Trophoblast cell (in vitro differentiated cells and primary cell): ENCODE data around the gene CYB5B.

ENCODE experiments used
- DNase-seq, 2 donors: peaks; one replicate each; pipeline ENCODE4 v3.0.0-alpha.2; 2016
- H2AFZ ChIP-seq: 2 replicates; pipeline ENCODE4 v1.6.1; 2013; ENCODE audit warnings: low read length, moderate library complexity, mild to moderate bottlenecking; ENCODE audit not compliant: insufficient read depth, poor library complexity
- H2AK5ac ChIP-seq: 2 replicates; pipeline ENCODE4 v1.6.1; 2013; ENCODE audit warnings: mild to moderate bottlenecking, low read length
- H2BK120ac ChIP-seq: 2 replicates; pipeline ENCODE4 v1.6.1; 2013; ENCODE audit warnings: low read length, mild to moderate bottlenecking, moderate library complexity; ENCODE audit not compliant: insufficient read depth, poor library complexity
- H2BK12ac ChIP-seq: 2 replicates; pipeline ENCODE4 v1.6.1; 2013; ENCODE audit warnings: mild to moderate bottlenecking, low read length, moderate library complexity
- H2BK5ac ChIP-seq: 2 replicates; pipeline ENCODE4 v1.6.1; 2013; ENCODE audit warnings: low read length, low read depth, moderate library complexity, mild to moderate bottlenecking; ENCODE audit not compliant: poor library complexity
- H3K14ac ChIP-seq: 2 replicates; pipeline ENCODE4 v1.6.1; 2013; ENCODE audit warnings: mild to moderate bottlenecking, low read length
- H3K18ac ChIP-seq: 2 replicates; pipeline ENCODE4 v1.6.1; 2013; ENCODE audit warnings: mild to moderate bottlenecking, low read length
- H3K23ac ChIP-seq: 2 replicates; pipeline ENCODE4 v1.6.1; 2013; ENCODE audit warnings: low read length
- H3K27ac ChIP-seq: 2 replicates; pipeline ENCODE4 v1.5.1; 2013; ENCODE audit warnings: low read depth, mild to moderate bottlenecking, inconsistent platforms, low read length, moderate library complexity
- H3K27me3 ChIP-seq: 2 replicates; pipeline ENCODE4 v1.6.1; 2013; ENCODE audit warnings: inconsistent platforms, mild to moderate bottlenecking, low read length, moderate library complexity; ENCODE audit not compliant: insufficient read depth
- H3K36me3 ChIP-seq, 2 experiments: 1 replicate in 1 of 2; 2 replicates in 1 of 2; pipeline ENCODE4 v1.6.1; 2013; ENCODE audit warnings: low read length in 2 of 2, mild to moderate bottlenecking in 2 of 2, moderate library complexity in 1 of 2; ENCODE audit not compliant: insufficient read depth in 2 of 2, control insufficient read depth in 1 of 2
- H3K4ac ChIP-seq: 2 replicates; pipeline ENCODE4 v1.6.1; 2013; ENCODE audit warnings: low read depth, mild to moderate bottlenecking, low read length, moderate library complexity
- H3K4me1 ChIP-seq, 2 experiments: 1 replicate in 1 of 2; 2 replicates in 1 of 2; pipeline ENCODE4 v1.6.1; 2013; ENCODE audit warnings: low read length in 2 of 2, mild to moderate bottlenecking in 2 of 2, moderate library complexity in 1 of 2; ENCODE audit not compliant: insufficient read depth in 2 of 2, control insufficient read depth in 1 of 2
- H3K4me2 ChIP-seq: 2 replicates; pipeline ENCODE4 v1.6.1; 2013; ENCODE audit warnings: inconsistent platforms, mild to moderate bottlenecking, low read length, moderate library complexity
- H3K4me3 ChIP-seq: 2 replicates; pipeline ENCODE4 v1.5.1; 2013; ENCODE audit warnings: mild to moderate bottlenecking, low read depth, low read length, inconsistent platforms
- H3K79me1 ChIP-seq: one replicate; pipeline ENCODE4 v1.6.1; 2013; ENCODE audit warnings: low read length
- H3K79me2 ChIP-seq: 2 replicates; pipeline ENCODE4 v1.6.1; 2013; ENCODE audit warnings: low read length, mild to moderate bottlenecking; ENCODE audit not compliant: control insufficient read depth, insufficient read depth, poor library complexity
- H3K9ac ChIP-seq: 2 replicates; pipeline ENCODE4 v1.6.1; 2013; ENCODE audit warnings: mild to moderate bottlenecking, low read length
- H3K9me3 ChIP-seq: 2 replicates; pipeline ENCODE4 v1.6.1; 2013; ENCODE audit warnings: low read depth, mild to moderate bottlenecking, control low read depth, inconsistent platforms, low read length; ENCODE audit not compliant: insufficient read depth
- H4K12ac ChIP-seq: 2 replicates; pipeline ENCODE4 v1.6.1; 2013; ENCODE audit warnings: low read depth, mild to moderate bottlenecking, low read length, moderate library complexity
- H4K8ac ChIP-seq: 2 replicates; pipeline ENCODE4 v1.6.1; 2013; ENCODE audit warnings: low read depth, mild to moderate bottlenecking, low read length, moderate library complexity
- H4K91ac ChIP-seq: one replicate; pipeline ENCODE4 v1.6.1; 2013; ENCODE audit warnings: low read depth, mild to moderate bottlenecking, low read length, moderate library complexity
- WGBS: extraction: QIAGEN DNeasy Blood & Tissue Kit; methylation state at CpG from one replicate; pipeline ENCODE4 v1.1.7; 2013; ENCODE audit warnings: missing lambda C conversion rate; ENCODE audit not compliant: insufficient read length, insufficient coverage; ENCODE audit errors: extremely low coverage; 5-methylcytosine and 5-hydroxymethylcytosine counted together

The CYB5B gene

DNA sequence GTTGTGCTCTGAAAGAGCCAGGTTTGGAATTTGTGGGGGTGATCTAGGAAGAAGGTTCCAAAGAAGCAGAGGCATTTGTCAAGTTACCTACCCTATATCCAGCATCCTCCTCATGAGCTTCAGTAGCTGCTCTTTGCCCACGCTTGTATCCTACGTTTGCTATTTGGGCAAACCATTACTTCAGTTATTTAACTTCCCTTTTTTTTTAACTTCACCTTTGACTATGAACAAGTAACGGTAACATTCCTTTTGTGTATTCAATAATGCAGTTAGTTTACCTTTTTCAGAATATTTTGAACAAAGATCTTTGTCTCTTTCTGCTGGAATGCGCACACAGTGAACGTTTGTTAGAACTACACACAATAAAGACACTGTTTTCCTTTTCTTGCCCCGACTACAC is 41.5 kb downstream of the CYB5B start:
- no peak overlapping the region for H2AK5ac ChIP-seq
- H4K12ac ChIP-seq, result no peak overlapping the region
- peaks cover 1% of the 10 kb centered on the region for H3K79me1 ChIP-seq
- H2BK5ac ChIP-seq, result no peak overlapping the region
- H3K9me3 ChIP-seq, result no peaks in the 10 kb centered on the region
- no peak overlapping the region for H3K4ac ChIP-seq
- no peak overlapping the region for H2AFZ ChIP-seq
- H4K91ac ChIP-seq, result no peak overlapping the region
- no peak overlapping the region for H3K9ac ChIP-seq
- no peak overlapping the region for H3K4me2 ChIP-seq
- H3K36me3 ChIP-seq, result peaks cover 4 to 5% of the 10 kb centered on the region in 2 experiments
- H3K14ac ChIP-seq, result no peak overlapping the region
- H2BK120ac ChIP-seq, result no peak overlapping the region
- H3K27me3 ChIP-seq, result no peaks in the 10 kb centered on the region
- no peak overlapping the region for H4K8ac ChIP-seq
- no peaks in the 10 kb centered on the region for H3K79me2 ChIP-seq
- WGBS, result no CpG with 5 or more reads among the region's 6 CpGs
- no peak overlapping the region for H3K4me3 ChIP-seq
- H3K27ac ChIP-seq, result no peak overlapping the region
- no peak overlapping the region for H3K18ac ChIP-seq
- peaks cover 6 to 7% of the 10 kb centered on the region in 2 experiments for H3K4me1 ChIP-seq
- no peak overlapping the region for H3K23ac ChIP-seq
- H2BK12ac ChIP-seq, result no peak overlapping the region
- peak in 1 of 2 donors; percentile 55 for DNase-seq

DNA sequence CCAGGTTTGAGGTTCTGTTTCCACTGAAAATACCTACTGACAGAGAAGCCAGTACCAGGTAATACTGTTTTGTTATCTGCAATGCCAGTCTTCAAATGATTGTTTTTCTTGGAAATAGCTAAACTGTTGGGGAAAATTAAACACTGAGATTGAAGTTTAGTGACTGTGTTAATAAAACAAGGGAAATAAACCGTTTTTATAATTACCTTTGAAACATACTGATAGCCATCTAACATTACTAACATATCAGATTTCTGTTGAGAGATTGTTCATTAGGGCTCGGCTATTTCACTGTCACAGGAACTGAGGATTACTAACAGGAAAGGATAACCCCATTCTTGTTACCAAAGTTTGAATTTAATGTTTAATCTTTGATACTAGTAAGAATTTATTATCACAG is 42.1 kb downstream of the CYB5B start:
- H3K4me2 ChIP-seq, result no peak overlapping the region
- no peak overlapping the region for H4K91ac ChIP-seq
- no peak overlapping the region for H3K23ac ChIP-seq
- no peak overlapping the region for H4K8ac ChIP-seq
- H3K14ac ChIP-seq, result no peak overlapping the region
- WGBS, result no CpG with 5 or more reads among the region's 2 CpGs
- no peaks in the 10 kb centered on the region for H3K9me3 ChIP-seq
- H3K4me1 ChIP-seq, result peaks cover 6 to 7% of the 10 kb centered on the region in 2 experiments
- no peak overlapping the region for H2BK12ac ChIP-seq
- no peak overlapping the region for H3K27ac ChIP-seq
- H2AFZ ChIP-seq, result no peak overlapping the region
- no peaks in the 10 kb centered on the region for H3K27me3 ChIP-seq
- DNase-seq, result peak in 1 of 2 donors; percentile 26
- H3K9ac ChIP-seq, result no peak overlapping the region
- peaks cover 4 to 5% of the 10 kb centered on the region in 2 experiments for H3K36me3 ChIP-seq
- peak overlapping the region; percentile 61 for H2AK5ac ChIP-seq
- no peak overlapping the region for H3K18ac ChIP-seq
- no peak overlapping the region for H2BK120ac ChIP-seq
- H4K12ac ChIP-seq, result no peak overlapping the region
- H2BK5ac ChIP-seq, result no peak overlapping the region
- no peak overlapping the region for H3K4me3 ChIP-seq
- H3K79me1 ChIP-seq, result peaks cover 1% of the 10 kb centered on the region
- H3K79me2 ChIP-seq, result no peaks in the 10 kb centered on the region
- H3K4ac ChIP-seq, result no peak overlapping the region

DNA sequence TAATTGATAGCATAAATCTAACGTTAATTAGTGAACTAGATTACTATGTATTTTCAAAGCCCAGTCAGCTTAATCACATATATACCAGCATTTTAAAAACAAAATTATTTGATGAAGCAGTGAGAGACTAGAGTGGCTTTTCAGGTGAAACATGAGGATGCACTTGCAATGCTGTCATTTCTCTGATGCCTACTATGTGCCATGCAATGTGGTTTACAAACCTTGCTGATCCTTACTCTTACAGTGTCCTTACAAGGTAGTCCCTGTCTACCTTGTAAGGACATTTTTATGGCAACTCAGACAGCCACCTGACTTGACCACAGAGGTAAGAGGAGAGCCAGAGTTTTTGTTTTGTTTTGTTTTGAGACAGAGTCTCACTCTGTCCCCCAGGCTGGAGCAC is 42.7 kb downstream of the CYB5B start:
- no peaks in the 10 kb centered on the region for H3K79me2 ChIP-seq
- WGBS, result no CpG with 5 or more reads among the region's 1 CpG
- H3K4me1 ChIP-seq, result peaks cover 6 to 7% of the 10 kb centered on the region in 2 experiments
- H2AK5ac ChIP-seq, result no peak overlapping the region
- H3K27ac ChIP-seq, result no peak overlapping the region
- H3K4ac ChIP-seq, result no peak overlapping the region
- H2AFZ ChIP-seq, result no peak overlapping the region
- no peak overlapping the region for H4K91ac ChIP-seq
- no peak overlapping the region for H3K14ac ChIP-seq
- H4K8ac ChIP-seq, result no peak overlapping the region
- no peak overlapping the region for H2BK120ac ChIP-seq
- no peaks in the 10 kb centered on the region for H3K9me3 ChIP-seq
- no peak overlapping the region for H3K9ac ChIP-seq
- H3K23ac ChIP-seq, result no peak overlapping the region
- H3K79me1 ChIP-seq, result peaks cover 1% of the 10 kb centered on the region
- H2BK5ac ChIP-seq, result no peak overlapping the region
- DNase-seq, result no peak
- H3K4me2 ChIP-seq, result no peak overlapping the region
- no peaks in the 10 kb centered on the region for H3K27me3 ChIP-seq
- H3K18ac ChIP-seq, result no peak overlapping the region
- H2BK12ac ChIP-seq, result no peak overlapping the region
- peaks cover 4 to 5% of the 10 kb centered on the region in 2 experiments for H3K36me3 ChIP-seq
- no peak overlapping the region for H4K12ac ChIP-seq
- no peak overlapping the region for H3K4me3 ChIP-seq

DNA sequence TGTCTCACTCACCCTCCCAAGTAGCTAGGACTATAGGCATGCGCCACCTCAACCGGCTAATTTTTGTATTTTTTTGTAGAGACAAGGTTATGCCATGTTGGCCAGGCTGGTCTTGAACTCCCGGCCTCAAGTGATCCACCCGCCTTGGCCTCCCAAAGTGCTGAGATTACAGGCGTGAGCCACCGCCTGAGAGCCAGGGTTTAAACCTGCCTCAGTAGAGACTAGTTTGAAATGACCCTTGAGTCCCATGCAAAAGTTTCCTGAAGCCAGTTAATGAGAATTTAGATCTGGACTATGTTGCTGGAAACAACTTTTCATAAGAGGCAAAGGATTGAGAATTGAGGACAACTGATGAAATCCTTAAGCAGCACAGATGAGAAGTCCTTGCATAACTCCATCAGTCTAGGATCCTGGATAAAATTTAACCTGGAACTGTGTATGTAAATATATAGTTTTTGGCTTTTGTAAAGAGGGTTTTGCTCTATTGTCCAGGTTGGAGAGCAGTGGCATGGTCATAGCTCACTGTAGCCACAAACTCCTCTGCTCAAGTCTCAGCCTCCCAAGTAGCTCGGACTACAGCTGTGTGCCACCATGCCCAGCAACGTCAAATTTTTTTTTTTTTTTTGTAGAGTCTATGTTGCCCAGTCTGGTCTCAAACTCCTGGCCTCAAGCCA is 43.2 kb downstream of the CYB5B start:
- H3K9ac ChIP-seq, result no peak overlapping the region
- peaks cover 2% of the 10 kb centered on the region in 2 experiments for H3K36me3 ChIP-seq
- no peak overlapping the region for H4K12ac ChIP-seq
- peaks cover 1% of the 10 kb centered on the region for H3K79me1 ChIP-seq
- H2BK5ac ChIP-seq, result no peak overlapping the region
- H3K9me3 ChIP-seq, result no peaks in the 10 kb centered on the region
- H3K4me3 ChIP-seq, result no peak overlapping the region
- no peaks in the 10 kb centered on the region for H3K27me3 ChIP-seq
- no peak overlapping the region for H3K14ac ChIP-seq
- H3K4me2 ChIP-seq, result no peak overlapping the region
- DNase-seq, result no peak
- no peaks in the 10 kb centered on the region for H3K79me2 ChIP-seq
- no peak overlapping the region for H3K23ac ChIP-seq
- H3K4me1 ChIP-seq, result peaks cover 6 to 7% of the 10 kb centered on the region in 2 experiments
- no peak overlapping the region for H3K27ac ChIP-seq
- no peak overlapping the region for H2AFZ ChIP-seq
- H4K8ac ChIP-seq, result no peak overlapping the region
- no peak overlapping the region for H2AK5ac ChIP-seq
- no peak overlapping the region for H4K91ac ChIP-seq
- no peak overlapping the region for H2BK120ac ChIP-seq
- no peak overlapping the region for H3K18ac ChIP-seq
- WGBS, result no CpG with 5 or more reads among the region's 8 CpGs
- no peak overlapping the region for H3K4ac ChIP-seq
- H2BK12ac ChIP-seq, result no peak overlapping the region
